ENCODE measurements around the gene CASTOR1. TPM values are rescaled to one million over a fixed set of nuclear protein-coding genes. Genes with fewer than 3 reads are reported as not detected.

The CASTOR1 gene
- total and polyA plus RNA-seq, 2 donors (not counting 3 experiments of a cell fraction or from before 2014, with no cell fraction given), result 8.1 to 26.8 TPM

DNA sequence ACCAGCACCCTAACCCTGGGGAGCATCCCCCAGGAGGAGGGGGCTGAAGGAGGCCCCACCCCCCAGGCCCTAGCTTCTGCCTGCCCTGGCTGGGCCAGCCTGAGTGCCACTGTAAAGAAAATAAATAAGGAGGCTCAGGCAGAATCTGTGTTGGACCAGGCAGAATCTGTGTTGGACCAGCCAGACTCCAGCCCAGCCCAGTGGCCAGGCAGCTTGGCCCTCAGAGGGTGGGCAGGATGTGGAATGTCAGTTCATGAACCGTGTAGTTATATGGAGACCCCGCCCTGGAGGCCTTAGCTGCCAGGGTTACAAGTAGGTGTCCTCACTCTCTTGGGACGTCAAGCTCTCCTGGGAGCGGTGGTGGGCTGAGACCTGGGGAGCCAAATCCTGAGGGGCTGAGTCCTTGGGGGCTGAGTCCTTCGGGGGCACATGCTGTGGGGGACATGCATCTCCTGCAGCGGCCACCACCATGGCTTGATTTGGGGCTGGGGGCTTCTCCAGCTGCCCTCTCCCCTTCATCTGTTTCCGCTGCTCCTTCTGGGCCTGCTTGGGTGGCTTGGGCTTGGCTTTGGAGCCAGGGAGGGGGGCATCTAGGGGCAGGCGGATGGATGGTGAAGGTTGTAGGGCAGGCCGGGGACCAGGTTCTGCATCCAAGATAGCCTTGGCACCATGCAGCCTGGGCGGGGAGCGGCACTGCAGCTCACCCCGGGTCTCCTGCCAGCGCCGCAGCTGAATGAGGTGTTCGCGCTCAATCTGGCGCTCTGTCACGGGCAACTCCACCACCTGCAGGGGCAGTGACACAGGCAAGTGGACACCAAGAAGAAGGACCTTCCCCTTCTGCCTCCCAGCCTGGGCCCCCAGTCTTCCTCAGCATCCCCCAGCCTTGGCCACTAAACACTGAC lies 3.0 kb upstream of the CASTOR1 start:
- no peak for TF ChIP-seq FOS (IDR thresholded peaks at IDR 0.05; ENCODE audit: borderline replicate concordance, insufficient read depth, low read length)
- TF ChIP-seq, protein P1, sequence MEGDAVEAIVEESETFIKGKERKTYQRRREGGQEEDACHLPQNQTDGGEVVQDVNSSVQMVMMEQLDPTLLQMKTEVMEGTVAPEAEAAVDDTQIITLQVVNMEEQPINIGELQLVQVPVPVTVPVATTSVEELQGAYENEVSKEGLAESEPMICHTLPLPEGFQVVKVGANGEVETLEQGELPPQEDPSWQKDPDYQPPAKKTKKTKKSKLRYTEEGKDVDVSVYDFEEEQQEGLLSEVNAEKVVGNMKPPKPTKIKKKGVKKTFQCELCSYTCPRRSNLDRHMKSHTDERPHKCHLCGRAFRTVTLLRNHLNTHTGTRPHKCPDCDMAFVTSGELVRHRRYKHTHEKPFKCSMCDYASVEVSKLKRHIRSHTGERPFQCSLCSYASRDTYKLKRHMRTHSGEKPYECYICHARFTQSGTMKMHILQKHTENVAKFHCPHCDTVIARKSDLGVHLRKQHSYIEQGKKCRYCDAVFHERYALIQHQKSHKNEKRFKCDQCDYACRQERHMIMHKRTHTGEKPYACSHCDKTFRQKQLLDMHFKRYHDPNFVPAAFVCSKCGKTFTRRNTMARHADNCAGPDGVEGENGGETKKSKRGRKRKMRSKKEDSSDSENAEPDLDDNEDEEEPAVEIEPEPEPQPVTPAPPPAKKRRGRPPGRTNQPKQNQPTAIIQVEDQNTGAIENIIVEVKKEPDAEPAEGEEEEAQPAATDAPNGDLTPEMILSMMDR (IDR thresholded peaks at IDR 0.05; ENCODE audit: extremely low read depth in 1 of 2, insufficient read depth in 1 of 2, low read depth in 1 of 2, low read length in 2 of 2), result no peak
- TF ChIP-seq MYC (IDR thresholded peaks at IDR 0.05; ENCODE audit: low read depth, low read length), result no peak
- no peak for TF ChIP-seq EZH2 (IDR thresholded peaks at IDR 0.05; ENCODE audit: borderline replicate concordance, low read depth, low read length, severe bottlenecking)
- no peak for DNase-seq (ENCODE audit: low read depth, low spot score)
- Histone ChIP-seq H3K9me3 (replicated peaks; ENCODE audit: control insufficient read depth, insufficient read depth, low read length) (no peaks in the 10 kb centered on the region), H3K79me2 (ENCODE audit: control insufficient read depth, insufficient read depth, low read length) (no peaks in the 10 kb centered on the region), H3K36me3 (ENCODE audit: control insufficient read depth in 2 of 2, extremely low read depth in 1 of 2, insufficient read depth in 2 of 2, low read length in 2 of 2) (peaks cover 0 to 20% of the 10 kb centered on the region in 2 experiments), H3K4me2 (ENCODE audit: insufficient read depth, low read length) (no peak overlapping the region), H3K27me3 (ENCODE audit: control insufficient read depth in 2 of 2, insufficient read depth in 2 of 2, low read length in 2 of 2) (no peaks in the 10 kb centered on the region), H3K9ac (replicated peaks; ENCODE audit: extremely low read depth, insufficient read depth, low read length) (no peak overlapping the region), H3K9me1 (replicated peaks; ENCODE audit: control insufficient read depth, extremely low read depth, insufficient read depth, low read length) (no peaks in the 10 kb centered on the region), H3K4me1 (ENCODE audit: control insufficient read depth, extremely low read depth, insufficient read depth, low read length) (peaks cover 28% of the 10 kb centered on the region), H4K20me1 (replicated peaks; ENCODE audit: control insufficient read depth, extremely low read depth, insufficient read depth, low read length) (no peaks in the 10 kb centered on the region), H3K4me3 (replicated peaks in 1 of 3; ENCODE audit: insufficient read depth in 1 of 3, low read depth in 1 of 3, low read length in 3 of 3) (no peak overlapping the region), H2AFZ (ENCODE audit: low read depth, low read length) (no peak overlapping the region), H3K27ac (ENCODE audit: insufficient read depth, low read depth, low read length) (no peak overlapping the region)
- intact Hi-C loops (cut with micrococcal nuclease) (no loop called here), dilution Hi-C loops (cut with MboI; ENCODE audit: extremely low pct_ligation_motif_present, low sequenced_read_pairs) (no loop called here)
- CTCF ChIA-PET, result interaction anchor here (1.0 to 2.1 kb wide), 7 partner anchors 9 to 99 kb away, joined by 4 to 15 read pairs (median 7); partner anchors contain the start of genes RNF215 and TBC1D10A
- no TSS peak for BruUV-seq (replicated peaks)
- POLR2A ChIA-PET, result interaction anchor here (0.6 kb wide), 1 partner anchor 40 kb away, joined by 3 read pairs; no protein-coding TSS in a partner anchor
- FAIRE-seq, result no peak

Measured in endothelial cell of umbilical vein (primary cell).